ENCODE measurements around the gene AK9. TPM values are rescaled to one million over a fixed set of nuclear protein-coding genes. Genes with fewer than 3 reads are reported as not detected.

The AK9 gene
- total and polyA plus RNA-seq, 7 experiments from 2014 or later, result 5.8 to 19.5 (median 7.3) TPM

DNA sequence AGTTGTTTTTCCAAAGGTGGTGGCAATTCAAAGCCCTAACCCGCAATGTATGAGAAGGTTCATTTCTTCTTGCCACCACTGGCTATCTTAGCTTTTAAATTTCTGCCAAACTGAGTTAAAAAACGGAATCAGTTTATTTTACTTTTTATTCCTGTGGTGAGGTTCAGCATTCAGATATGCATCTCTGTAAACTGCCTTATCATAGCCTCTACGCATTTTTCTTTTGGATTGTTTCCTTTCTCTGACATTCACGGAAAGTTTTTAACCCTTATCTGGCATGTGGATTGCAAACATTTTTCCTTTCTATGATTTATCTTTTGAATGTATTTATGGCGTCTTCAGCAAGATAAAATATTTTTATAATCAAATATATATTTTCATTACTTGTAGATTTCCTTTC, 37.7 kb downstream of the AK9 start:
- DNase-seq (no peak), ATAC-seq (no peak)
- intact Hi-C loops (cut with micrococcal nuclease), result no loop called here
- Mint-ChIP-seq H3K4me1 (no peaks in the 10 kb centered on the region), H3K9me3 (peaks cover 0 to 5% (median 0%) of the 10 kb centered on the region in 11 donors), H3K27me3 (no peaks in the 10 kb centered on the region), H3K4me3 (no peak overlapping the region), H3K27ac (no peak overlapping the region), H3K36me3 (peaks cover 0 to 49% (median 19%) of the 10 kb centered on the region in 5 donors)
- H3K36me3 ChIP-seq (ENCODE audit: control insufficient read depth in 2 of 3, insufficient read depth in 3 of 3, low read length in 3 of 3), result no peaks in the 10 kb centered on the region
- no peaks in the 10 kb centered on the region for H3K9me3 ChIP-seq (ENCODE audit: control insufficient read depth in 2 of 3, low read length in 3 of 3)
- H3K4me1 ChIP-seq (ENCODE audit: control insufficient read depth in 2 of 2, insufficient read depth in 2 of 2, low read length in 2 of 2), result no peaks in the 10 kb centered on the region
- H3K4me3 ChIP-seq (ENCODE audit: low read length), result no peak overlapping the region
- ChIA-PET CTCF (no interaction called here), POLR2A (no interaction called here)
- H3K27me3 ChIP-seq (ENCODE audit: control insufficient read depth in 2 of 2, insufficient read depth in 2 of 2, low read length in 2 of 2), result no peaks in the 10 kb centered on the region
- H3K27ac ChIP-seq (ENCODE audit: low read depth, low read length), result no peak overlapping the region

DNA sequence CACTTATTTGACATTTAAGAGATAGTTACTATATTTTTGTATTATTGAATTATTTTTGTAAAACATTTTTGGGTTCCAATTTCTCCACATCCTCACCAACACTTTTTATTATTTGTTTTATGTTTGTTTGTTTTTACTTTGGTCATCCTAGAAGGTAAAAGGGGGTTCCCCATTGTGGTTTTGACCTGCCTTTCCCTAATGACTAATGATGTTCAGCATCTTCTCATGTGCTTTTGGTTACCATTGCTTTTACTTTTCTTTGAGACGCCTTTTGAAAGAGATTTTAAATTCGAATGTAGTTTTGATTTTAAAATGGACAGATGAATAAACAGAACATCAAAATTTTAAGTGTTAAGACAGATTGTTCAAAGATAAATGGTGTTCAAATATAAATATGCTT, 46.9 kb downstream of the AK9 start:
- Histone ChIP-seq H3K4me3 (ENCODE audit: low read length) (no peak overlapping the region), H3K9me3 (ENCODE audit: control insufficient read depth in 2 of 3, low read length in 3 of 3) (no peaks in the 10 kb centered on the region), H3K27ac (ENCODE audit: low read depth, low read length) (no peak overlapping the region), H3K4me1 (ENCODE audit: control insufficient read depth in 2 of 2, insufficient read depth in 2 of 2, low read length in 2 of 2) (no peaks in the 10 kb centered on the region), H3K27me3 (ENCODE audit: control insufficient read depth in 2 of 2, insufficient read depth in 2 of 2, low read length in 2 of 2) (no peaks in the 10 kb centered on the region), H3K36me3 (ENCODE audit: control insufficient read depth in 2 of 3, insufficient read depth in 3 of 3, low read length in 3 of 3) (peaks cover 0 to 5% (median 0%) of the 10 kb centered on the region in 3 experiments)
- intact Hi-C loops (cut with micrococcal nuclease), result no loop called here
- Mint-ChIP-seq H3K36me3 (peaks cover 10 to 73% (median 59%) of the 10 kb centered on the region in 5 donors), H3K9me3 (peaks cover 0 to 23% (median 6%) of the 10 kb centered on the region in 11 donors), H3K4me1 (no peaks in the 10 kb centered on the region), H3K4me3 (no peak overlapping the region), H3K27ac (no peak overlapping the region), H3K27me3 (no peaks in the 10 kb centered on the region)
- ChIA-PET CTCF (interaction anchor here (0.6 to 0.9 kb wide), 2 partner anchors 585 to 736 kb away, joined by 3 read pairs; no protein-coding TSS in a partner anchor), POLR2A (no interaction called here)
- ATAC-seq, result no peak
- DNase-seq, result no peak

DNA sequence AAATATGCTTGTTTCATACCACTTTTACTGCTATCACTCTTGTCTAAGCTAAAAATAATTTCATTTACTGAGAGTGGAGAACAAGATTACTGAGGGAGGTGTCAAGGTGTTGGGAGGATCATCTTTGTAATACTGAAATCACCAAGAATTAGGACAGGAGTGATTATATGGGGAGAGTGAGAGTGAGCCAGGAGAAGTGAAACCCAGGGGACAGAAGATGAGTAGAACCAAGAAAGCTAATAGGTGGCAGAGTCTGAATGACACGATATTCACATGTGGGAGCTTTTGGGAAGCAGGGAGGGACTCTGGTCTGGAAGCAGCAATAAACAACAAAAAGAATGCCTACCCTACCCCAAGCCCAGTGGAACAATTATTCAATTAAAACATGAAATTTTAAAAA, 58.6 kb downstream of the AK9 start:
- H3K27ac Mint-ChIP-seq, result no peak overlapping the region
- CTCF ChIA-PET, result no interaction called here
- no peak for ATAC-seq

DNA sequence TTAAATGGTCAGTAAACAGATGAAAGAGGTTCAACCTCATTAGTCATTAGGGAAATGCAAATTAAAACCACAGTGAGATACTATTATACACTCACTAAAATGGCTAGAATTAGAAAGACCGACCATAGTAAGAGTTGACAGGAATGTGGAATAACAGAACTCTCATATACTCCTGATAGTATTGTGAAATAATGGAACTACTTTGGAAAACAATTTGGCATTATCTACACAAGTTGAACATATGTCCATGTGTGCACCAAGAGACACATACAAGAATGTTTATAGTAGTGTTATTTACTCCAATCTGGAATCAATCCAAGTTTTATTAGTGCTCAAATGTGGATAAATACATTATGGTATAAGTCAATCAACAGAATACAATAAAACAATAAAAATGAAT, 59.6 kb downstream of the AK9 start:
- no peaks in the 10 kb centered on the region for H3K36me3 ChIP-seq (ENCODE audit: control insufficient read depth in 2 of 3, insufficient read depth in 3 of 3, low read length in 3 of 3)
- Mint-ChIP-seq H3K27me3 (no peaks in the 10 kb centered on the region), H3K4me3 (no peak overlapping the region), H3K27ac (no peak overlapping the region), H3K9me3 (peaks cover 0 to 6% (median under 1%) of the 10 kb centered on the region in 11 donors), H3K36me3 (peaks cover under 1 to 28% (median 14%) of the 10 kb centered on the region in 5 donors), H3K4me1 (peaks cover 5 to 23% (median 10%) of the 10 kb centered on the region in 7 donors)
- no peak overlapping the region for H3K4me3 ChIP-seq (ENCODE audit: low read length)
- ATAC-seq (no peak), DNase-seq (no peak)
- H3K27me3 ChIP-seq (ENCODE audit: control insufficient read depth in 2 of 2, insufficient read depth in 2 of 2, low read length in 2 of 2), result no peaks in the 10 kb centered on the region
- CTCF ChIA-PET, result no interaction called here
- H3K27ac ChIP-seq (ENCODE audit: low read depth, low read length), result no peak overlapping the region
- H3K4me1 ChIP-seq (ENCODE audit: control insufficient read depth in 2 of 2, insufficient read depth in 2 of 2, low read length in 2 of 2), result no peaks in the 10 kb centered on the region
- H3K9me3 ChIP-seq (ENCODE audit: control insufficient read depth in 2 of 3, low read length in 3 of 3), result no peaks in the 10 kb centered on the region
- intact Hi-C loops (cut with micrococcal nuclease), result no loop called here
- POLR2A ChIA-PET, result no interaction called here

More for the DNA sequence above, 58.6 kb downstream of the AK9 start:
- no peaks in the 10 kb centered on the region for H3K36me3 ChIP-seq (ENCODE audit: control insufficient read depth in 2 of 3, insufficient read depth in 3 of 3, low read length in 3 of 3)
- no peaks in the 10 kb centered on the region for H3K9me3 ChIP-seq (ENCODE audit: control insufficient read depth in 2 of 3, low read length in 3 of 3)
- no peak overlapping the region for H3K4me3 ChIP-seq (ENCODE audit: low read length)
- H3K4me1 Mint-ChIP-seq, result peaks cover 5 to 27% (median 10%) of the 10 kb centered on the region in 7 donors
- peaks cover 0 to 28% (median 11%) of the 10 kb centered on the region in 5 donors for H3K36me3 Mint-ChIP-seq
- DNase-seq, result no peak
- no peaks in the 10 kb centered on the region for H3K4me1 ChIP-seq (ENCODE audit: control insufficient read depth in 2 of 2, insufficient read depth in 2 of 2, low read length in 2 of 2)
- POLR2A ChIA-PET, result no interaction called here
- no peak overlapping the region for H3K27ac ChIP-seq (ENCODE audit: low read depth, low read length)
- intact Hi-C loops (cut with micrococcal nuclease), result no loop called here
- H3K27me3 Mint-ChIP-seq, result peaks cover 0 to 2% (median 0%) of the 10 kb centered on the region in 5 donors
- peaks cover 0 to 3% (median 0%) of the 10 kb centered on the region in 11 donors for H3K9me3 Mint-ChIP-seq
- no peaks in the 10 kb centered on the region for H3K27me3 ChIP-seq (ENCODE audit: control insufficient read depth in 2 of 2, insufficient read depth in 2 of 2, low read length in 2 of 2)
- no peak overlapping the region for H3K4me3 Mint-ChIP-seq

DNA sequence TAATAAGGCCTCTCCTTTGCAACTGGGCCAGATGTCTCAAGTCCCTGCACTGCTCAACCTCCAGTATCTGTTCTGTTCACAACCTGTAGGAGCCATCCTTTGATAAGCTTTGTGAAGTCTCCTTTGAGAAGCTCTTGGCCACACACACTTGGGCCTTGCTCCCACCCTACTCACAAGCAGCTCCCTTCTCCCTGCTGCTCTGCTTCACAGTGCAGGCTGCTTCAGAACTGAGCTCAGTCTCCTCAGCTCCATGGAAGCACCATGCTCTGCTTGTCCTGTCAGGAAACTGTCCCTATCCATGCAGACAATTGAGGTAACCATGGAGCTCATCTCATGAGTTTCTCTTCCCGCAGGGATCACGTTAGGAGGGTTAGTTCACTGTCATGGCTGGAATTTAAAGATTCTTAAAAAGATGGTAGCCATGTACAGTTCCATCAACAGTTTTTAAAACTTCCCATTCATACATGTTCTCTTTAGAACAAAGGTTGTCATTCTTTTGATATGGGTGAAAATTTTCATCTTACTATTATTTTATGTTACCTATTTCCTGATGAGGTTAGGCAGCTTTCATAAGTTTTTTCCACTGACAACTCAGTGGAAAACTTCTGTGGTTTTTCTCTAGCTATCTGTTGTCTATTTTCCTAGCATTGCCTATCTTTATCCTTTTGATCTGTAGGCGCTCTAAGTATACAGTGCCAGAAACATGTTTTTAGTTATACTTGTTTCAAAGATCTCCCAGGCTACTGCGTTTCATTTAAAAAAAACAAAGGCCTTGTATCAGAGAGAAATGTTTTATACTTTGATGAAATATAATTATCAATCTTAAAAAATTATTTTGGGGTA, 62.6 kb downstream of the AK9 start:
- peak overlapping the region in 5 of 9 donors; percentile 11 to 78 (median 46) for H3K27ac Mint-ChIP-seq
- H3K36me3 ChIP-seq (ENCODE audit: control insufficient read depth in 2 of 3, insufficient read depth in 3 of 3, low read length in 3 of 3), result no peaks in the 10 kb centered on the region
- H3K4me3 Mint-ChIP-seq, result peak overlapping the region in 6 of 10 donors; percentile 6 to 48 (median 29)
- H3K4me3 ChIP-seq (ENCODE audit: low read length), result no peak overlapping the region
- H3K27ac ChIP-seq (ENCODE audit: low read depth, low read length), result peak overlapping the region; percentile 27
- no peaks in the 10 kb centered on the region for H3K4me1 ChIP-seq (ENCODE audit: control insufficient read depth in 2 of 2, insufficient read depth in 2 of 2, low read length in 2 of 2)
- ATAC-seq, result peak; percentile 31
- peaks cover 3 to 35% (median 22%) of the 10 kb centered on the region in 5 donors for H3K36me3 Mint-ChIP-seq
- H3K9me3 Mint-ChIP-seq, result peaks cover 3 to 22% (median 10%) of the 10 kb centered on the region in 11 donors
- CTCF ChIA-PET, result no interaction called here
- no peaks in the 10 kb centered on the region for H3K9me3 ChIP-seq (ENCODE audit: control insufficient read depth in 2 of 3, low read length in 3 of 3)
- POLR2A ChIA-PET, result interaction anchor here (0.7 kb wide), 1 partner anchor 9 kb away, joined by 3 read pairs; no protein-coding TSS in a partner anchor
- H3K4me1 Mint-ChIP-seq, result peaks cover 5 to 23% (median 10%) of the 10 kb centered on the region in 7 donors
- no peaks in the 10 kb centered on the region for H3K27me3 ChIP-seq (ENCODE audit: control insufficient read depth in 2 of 2, insufficient read depth in 2 of 2, low read length in 2 of 2)
- intact Hi-C loops (cut with micrococcal nuclease), result no loop called here
- no peaks in the 10 kb centered on the region for H3K27me3 Mint-ChIP-seq
- peak in 3 of 9 donors; percentile 26 to 37 (median 31) for DNase-seq

DNA sequence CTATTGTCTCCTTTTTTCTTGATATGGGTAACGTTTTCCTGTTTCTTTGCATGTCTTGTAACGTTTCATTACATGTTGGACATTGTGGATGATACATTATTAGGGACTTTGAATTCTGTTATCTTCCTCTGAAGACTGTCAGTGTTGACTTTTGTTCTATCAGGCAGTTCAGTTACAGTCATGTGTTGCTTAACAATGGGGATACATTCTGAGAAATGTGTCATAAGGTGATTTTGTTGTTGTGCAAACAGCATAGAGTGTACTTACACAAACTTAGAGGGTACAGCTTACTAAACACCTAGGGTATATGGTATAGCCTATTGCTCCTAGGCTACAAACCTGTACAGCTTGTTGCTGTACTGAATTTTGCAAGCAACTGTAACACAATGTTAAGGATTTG, 64.7 kb downstream of the AK9 start:
- ChIA-PET CTCF (interaction anchor here (0.6 kb wide), 1 partner anchor 688 kb away, joined by 4 read pairs; no protein-coding TSS in a partner anchor), POLR2A (no interaction called here)
- Histone ChIP-seq H3K27me3 (ENCODE audit: control insufficient read depth in 2 of 2, insufficient read depth in 2 of 2, low read length in 2 of 2) (no peaks in the 10 kb centered on the region), H3K4me3 (ENCODE audit: low read length) (no peak overlapping the region), H3K9me3 (ENCODE audit: control insufficient read depth in 2 of 3, low read length in 3 of 3) (no peaks in the 10 kb centered on the region), H3K4me1 (ENCODE audit: control insufficient read depth in 2 of 2, insufficient read depth in 2 of 2, low read length in 2 of 2) (no peaks in the 10 kb centered on the region), H3K27ac (ENCODE audit: low read depth, low read length) (no peak overlapping the region), H3K36me3 (ENCODE audit: control insufficient read depth in 2 of 3, insufficient read depth in 3 of 3, low read length in 3 of 3) (no peaks in the 10 kb centered on the region)
- intact Hi-C loops (cut with micrococcal nuclease), result no loop called here
- peaks cover 5 to 15% (median 10%) of the 10 kb centered on the region in 7 donors for H3K4me1 Mint-ChIP-seq
- peaks cover 3 to 22% (median 8%) of the 10 kb centered on the region in 11 donors for H3K9me3 Mint-ChIP-seq
- no peaks in the 10 kb centered on the region for H3K27me3 Mint-ChIP-seq
- DNase-seq (no peak), ATAC-seq (no peak)
- no peak overlapping the region for H3K4me3 Mint-ChIP-seq
- peaks cover 3 to 19% (median 11%) of the 10 kb centered on the region in 5 donors for H3K36me3 Mint-ChIP-seq
- no peak overlapping the region for H3K27ac Mint-ChIP-seq

Data from naive thymus-derived CD4-positive, alpha-beta T cell (primary cell).